GM18502 (cell line): Measurements from ENCODE around the gene DOCK2.
"Not testable (repeated sequence)": the region's sequence is repeated elsewhere in the genome, so short reads cannot be mapped to it uniquely, and the experiment has no call there.

ENCODE experiments used
- ATAC-seq: cut with Tn5 transposase; IDR thresholded peaks from one replicate; pipeline ENCODE4 v1.9.1; 2021; ENCODE audit warnings: mild to moderate bottlenecking; ENCODE audit not compliant: unreplicated experiment, poor library complexity

DOCK2 gene

DNA sequence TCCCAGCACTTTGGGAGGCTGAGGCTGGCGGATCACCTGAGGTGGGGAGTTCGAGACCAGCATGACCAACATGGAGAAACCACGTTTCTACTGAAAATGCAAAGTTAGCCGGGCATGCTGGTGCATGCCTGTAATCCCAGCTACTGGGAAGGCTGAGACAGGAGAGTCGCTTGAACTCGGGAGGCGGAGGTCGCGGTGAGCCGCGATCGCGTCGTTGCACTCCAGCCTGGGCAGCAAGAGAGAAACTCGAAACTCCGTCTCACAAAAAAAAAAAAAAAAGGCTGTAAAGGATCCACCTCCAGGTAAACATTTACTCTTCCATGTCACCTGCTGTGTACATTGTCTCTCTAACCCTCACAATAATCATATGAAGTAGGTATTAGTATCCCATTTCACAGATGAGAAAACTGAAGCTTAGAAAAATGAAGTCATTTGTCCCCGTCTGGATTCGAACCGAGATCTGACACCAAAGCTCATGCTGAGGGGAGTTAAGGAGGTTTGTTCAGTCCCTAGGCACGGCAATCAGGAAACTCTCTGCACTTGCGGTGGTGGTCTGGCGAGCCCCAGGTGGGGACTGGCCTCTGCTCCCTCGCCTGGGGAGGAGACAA, 494 bp upstream of the DOCK2 start:
- no peak for ATAC-seq

GRCh38 chr5:169637549-169638121, 560 bp downstream of the DOCK2 start:
- ATAC-seq, result peak; percentile 70

- ATAC-seq, result no peak
These were observed 4.2 kb downstream of the DOCK2 start for GRCh38 chr5:169641253-169641652.

GRCh38 chr5:169646856-169647255, 9.8 kb downstream of the DOCK2 start:
- ATAC-seq, result peak; percentile 45

GRCh38 chr5:169647566-169647965, 10.5 kb downstream of the DOCK2 start:
- peak; percentile 43 for ATAC-seq

- ATAC-seq, result no peak
These were observed 11.7 kb downstream of the DOCK2 start for GRCh38 chr5:169648725-169649310.

- ATAC-seq, result no peak
These were observed 12.4 kb downstream of the DOCK2 start for GRCh38 chr5:169649486-169649885.

GRCh38 chr5:169650701-169651331, 13.7 kb downstream of the DOCK2 start:
- ATAC-seq, result peak; percentile 59

- ATAC-seq, result no peak
These were observed 14.5 kb downstream of the DOCK2 start for GRCh38 chr5:169651526-169651925.

DNA sequence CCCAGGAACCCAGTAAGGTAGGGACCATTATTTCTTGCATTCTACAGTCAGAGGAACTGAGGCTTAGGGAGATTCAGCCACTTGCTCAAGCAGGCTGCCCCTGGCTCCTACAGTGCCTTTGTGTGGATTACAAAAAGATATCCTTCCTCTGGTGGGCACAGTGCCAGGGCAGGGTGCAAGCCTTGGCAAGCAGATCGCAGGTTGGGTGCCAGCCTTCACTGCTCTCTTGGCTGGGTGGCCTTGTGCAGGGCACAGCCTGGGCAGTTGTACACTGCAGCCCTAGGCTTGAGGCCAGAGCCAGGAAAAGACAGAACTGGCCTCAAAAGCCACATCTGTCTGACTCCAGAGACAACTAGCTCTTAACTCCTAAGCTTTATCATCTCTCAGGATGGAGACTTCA, 15.0 kb downstream of the DOCK2 start:
- no peak for ATAC-seq

GRCh38 chr5:169653091-169653490, 16.0 kb downstream of the DOCK2 start:
- no peak for ATAC-seq

GRCh38 chr5:169655353-169655752, 18.3 kb downstream of the DOCK2 start:
- no peak for ATAC-seq

- peak; percentile 77 for ATAC-seq
These were observed 19.2 kb downstream of the DOCK2 start for GRCh38 chr5:169656125-169656901.

- ATAC-seq, result peak; percentile 24
These were observed 20.1 kb downstream of the DOCK2 start for GRCh38 chr5:169657127-169657526.

DNA sequence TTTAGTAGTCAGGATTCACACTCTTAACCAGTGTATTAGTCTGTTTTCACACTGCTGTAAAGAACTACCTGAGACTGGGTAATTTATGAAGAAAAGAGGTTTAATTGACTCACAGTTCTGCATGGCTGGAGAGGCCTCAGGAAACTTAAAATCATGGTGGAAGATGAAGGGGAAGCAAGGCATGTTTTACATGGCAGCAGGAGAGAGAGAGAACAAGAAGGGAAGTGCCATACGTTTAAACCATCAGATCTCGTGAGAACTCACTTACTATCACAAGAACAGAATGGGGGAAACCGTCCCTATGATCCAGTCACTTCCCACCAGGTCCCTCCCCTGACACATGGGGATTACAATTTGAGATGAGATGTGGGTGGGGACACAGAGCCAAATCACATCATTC, 25.4 kb downstream of the DOCK2 start:
- ATAC-seq, result not testable (repeated sequence)

DNA sequence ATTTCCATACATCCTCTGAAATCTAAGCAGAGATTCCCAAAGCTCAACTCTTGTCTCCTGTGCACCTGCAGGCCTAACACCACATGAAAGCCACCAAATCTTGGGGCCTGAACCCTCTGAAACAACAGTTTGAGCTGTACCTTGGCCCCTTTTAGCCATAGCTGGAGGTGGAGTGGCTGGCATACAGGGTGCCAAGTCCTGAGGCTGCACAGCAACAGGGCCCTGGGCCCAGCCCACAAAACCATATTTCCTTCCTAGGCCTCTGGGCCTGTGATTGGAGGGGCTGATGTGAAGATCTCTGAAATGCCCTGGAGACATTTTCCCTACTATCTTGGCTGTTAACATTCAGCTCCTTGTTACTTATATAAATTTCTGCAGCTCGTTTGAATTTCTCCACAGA, 26.5 kb downstream of the DOCK2 start:
- ATAC-seq, result no peak

DNA sequence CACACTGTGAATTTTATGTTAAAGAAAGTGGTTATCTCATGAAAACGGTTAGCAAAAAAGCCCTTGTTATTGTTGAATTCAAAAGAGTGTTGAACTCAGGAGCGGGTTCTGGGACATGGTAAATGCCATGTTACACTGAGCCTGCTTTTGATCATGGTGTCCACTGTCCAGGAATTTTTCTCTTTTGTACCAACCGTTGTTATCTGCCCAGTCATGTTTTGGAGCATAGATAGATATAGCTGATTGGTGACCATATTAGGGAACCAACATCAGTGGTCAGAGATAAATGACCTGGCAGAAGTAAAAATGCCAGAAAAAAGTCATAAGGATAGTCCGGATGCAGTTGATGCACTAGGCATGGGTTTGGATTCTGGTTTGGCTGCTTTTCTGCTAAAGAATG, 29.3 kb downstream of the DOCK2 start:
- no peak for ATAC-seq

- ATAC-seq, result no peak
These were observed 31.0 kb downstream of the DOCK2 start for GRCh38 chr5:169667896-169668674.

DNA sequence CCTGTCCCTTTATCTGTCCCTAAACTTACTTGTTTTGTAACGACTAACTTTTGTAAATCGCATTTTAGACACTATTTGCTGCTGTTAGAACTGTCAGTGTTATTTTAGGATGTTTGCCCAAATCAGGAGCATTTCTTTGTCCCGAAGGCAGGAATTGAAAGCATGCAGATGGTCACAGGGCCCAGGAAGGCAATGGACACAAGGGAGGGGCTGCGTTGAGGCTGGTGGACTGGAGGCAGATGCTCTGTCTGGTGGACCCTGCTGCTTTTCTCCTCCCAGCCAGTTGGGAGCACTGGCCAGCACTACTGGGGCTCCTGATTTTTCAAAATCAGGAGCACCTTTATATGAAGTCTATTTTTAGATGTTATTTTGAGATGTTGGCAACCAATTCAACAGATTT, 31.7 kb downstream of the DOCK2 start:
- ATAC-seq, result no peak
